NCI-H446 (cell line): ENCODE results near the gene TRERF1.

Source experiments
- DNase-seq, 2 experiments: peaks; one replicate each; lab custom pipeline; 2025; lab: John Stamatoyannopoulos, UW

The TRERF1 gene

DNA sequence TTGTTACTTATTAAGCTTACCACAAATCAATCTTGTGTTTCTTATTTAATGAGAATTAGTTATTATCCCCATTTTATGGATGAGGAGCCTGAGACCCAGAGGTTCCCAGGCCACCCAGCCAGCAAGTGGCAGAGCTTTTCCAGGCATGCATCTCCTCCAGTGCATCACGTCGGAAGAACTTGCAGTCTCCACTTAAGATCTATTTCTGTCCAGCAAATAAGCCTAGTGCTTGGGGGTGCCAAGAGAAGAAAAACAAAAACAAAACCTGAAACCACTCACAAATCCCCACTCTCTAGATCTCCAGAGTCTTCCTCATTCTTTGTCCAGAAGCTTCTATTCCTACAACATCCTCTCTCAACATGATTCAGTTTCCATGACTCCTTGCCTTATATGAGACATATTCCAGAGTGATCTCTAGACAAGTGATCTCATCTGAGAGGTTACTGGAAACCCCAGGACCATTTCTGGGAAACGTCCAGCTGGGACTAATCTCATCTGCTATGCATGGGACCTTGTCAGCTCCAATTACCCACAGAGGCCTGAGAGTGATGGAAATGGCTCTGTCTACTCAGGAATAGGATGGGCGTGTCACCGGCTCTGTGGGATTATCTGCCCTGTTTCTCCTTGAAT, 261.1 kb downstream of the TRERF1 start:
- no peak for DNase-seq

DNA sequence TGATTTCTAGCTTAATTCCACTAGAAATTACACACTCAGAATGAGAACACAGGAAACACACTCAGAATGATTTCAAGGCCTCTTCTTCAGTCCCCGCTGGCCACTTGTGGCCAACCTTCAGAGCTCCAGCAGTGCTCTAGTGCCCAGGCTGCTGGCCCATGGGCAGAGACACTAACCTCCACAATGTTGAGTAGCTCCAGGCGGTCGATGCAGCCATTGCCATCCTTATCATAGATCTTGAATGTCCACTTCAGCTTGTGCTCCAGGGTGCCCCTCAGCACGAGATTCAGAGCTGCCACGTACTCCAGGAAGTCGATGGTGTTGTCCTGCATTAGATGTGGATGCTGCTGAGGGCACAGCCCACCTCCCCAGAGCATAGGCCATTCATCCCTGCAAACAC, 263.3 kb downstream of the TRERF1 start:
- DNase-seq: no peak

DNA sequence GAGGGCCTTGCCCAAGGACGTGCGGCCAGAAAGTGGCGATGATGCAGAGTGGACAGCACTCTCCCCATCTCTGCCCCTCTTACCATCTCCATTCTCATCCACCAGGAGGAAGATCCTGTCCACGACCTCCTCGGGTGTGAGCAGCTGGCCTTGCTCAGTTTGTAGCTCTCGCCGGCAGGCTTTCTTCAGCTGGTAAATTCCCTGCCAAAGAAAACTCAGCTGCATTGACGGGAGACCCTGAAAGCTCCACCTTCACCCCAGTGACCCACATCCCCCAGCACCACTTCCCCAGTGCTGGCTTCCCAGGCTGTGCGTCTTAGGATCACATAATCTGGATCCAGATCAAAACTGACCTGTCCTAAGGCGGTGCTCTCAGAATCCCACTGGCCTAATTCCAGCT, 266.1 kb downstream of the TRERF1 start:
- no peak for DNase-seq

DNA sequence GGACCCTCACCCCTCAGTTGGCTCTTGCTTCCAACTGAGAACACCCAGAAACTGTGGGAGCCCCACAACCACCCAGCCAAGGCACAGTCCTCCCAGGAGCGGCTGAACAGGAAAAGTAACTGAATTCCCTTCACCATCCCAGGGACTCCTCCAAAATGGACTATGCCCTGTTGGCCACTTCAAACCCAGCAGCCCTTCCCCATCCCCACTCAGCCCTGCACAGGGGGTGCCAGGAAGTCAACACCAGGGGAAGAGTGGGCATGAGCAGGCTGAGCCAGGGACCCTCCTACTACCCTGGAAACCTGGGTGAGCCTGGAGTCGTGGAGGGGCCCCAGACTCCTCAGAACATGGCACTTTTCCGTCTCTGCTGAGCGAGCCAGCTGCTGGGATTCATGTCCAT, 267.3 kb downstream of the TRERF1 start:
- no peak for DNase-seq

DNA sequence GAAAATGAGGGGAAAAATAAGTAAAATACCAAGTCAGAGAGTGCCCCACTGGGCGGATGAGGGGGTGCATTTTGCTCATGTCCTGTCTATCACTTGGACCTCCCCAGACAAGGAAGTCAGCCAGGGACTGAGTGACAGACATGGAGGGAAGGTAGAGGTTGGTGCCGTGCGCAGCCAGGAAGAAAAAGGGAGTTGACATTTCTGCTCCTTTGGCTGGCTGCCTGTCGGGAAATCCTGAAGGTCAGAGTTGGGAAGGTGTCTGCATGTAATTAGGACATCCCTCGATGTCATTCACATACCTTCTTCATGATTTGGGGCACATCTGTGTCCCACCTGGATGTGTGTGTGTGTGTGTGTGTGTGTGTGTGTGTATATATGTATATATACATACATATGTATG, 269.6 kb downstream of the TRERF1 start:
- no peak for DNase-seq

DNA sequence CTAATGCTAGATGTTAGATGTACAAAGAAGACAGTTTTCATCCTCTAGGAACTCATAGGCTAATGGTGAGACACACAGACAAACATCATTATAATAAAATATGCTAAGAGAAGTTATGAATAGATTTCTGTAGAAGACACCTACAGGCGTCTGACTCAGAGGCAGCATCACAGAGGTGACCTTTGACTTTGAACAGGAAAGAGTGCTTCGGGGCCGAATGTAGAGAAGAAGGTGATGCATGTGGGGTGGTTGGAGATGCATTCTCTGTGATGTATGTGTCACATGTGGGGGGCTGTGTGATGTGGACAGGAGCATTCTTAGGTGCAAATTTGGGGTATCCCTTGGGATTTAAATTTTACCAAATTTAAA, 271.8 kb downstream of the TRERF1 start:
- no peak for DNase-seq

DNA sequence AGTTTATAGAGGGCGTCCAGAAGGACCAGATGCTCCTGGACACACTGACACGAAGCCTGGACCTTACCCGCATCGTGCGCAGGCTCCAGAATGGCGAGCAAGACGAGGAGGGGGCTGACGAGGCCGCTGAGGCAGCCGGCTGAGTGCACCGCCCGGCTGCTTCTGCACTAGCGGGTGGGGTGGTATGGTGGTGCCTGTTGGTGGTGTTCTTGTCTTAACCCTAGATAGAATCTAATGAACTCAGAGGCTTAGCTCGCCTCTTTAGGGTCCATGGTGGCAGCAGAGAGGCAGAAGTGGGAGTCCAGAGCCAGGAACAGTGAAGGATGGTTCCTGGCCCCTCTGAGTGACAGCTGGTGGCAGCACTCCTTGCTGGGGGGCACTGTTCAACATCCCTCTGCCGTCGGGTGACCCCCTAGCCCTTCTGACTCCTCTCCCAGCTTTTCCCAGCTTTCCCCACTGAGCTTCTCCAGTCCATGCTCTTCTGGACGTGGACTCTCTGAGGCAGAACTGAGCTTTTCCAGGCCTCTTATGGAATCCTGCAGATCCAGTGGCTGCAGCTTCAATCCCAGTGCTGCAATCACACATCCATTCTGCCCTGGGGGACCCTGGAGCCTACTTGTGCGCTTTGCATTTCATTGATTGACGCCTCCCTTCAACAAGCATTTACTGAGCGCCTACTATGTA, 272.3 kb downstream of the TRERF1 start:
- no peak for DNase-seq

DNA sequence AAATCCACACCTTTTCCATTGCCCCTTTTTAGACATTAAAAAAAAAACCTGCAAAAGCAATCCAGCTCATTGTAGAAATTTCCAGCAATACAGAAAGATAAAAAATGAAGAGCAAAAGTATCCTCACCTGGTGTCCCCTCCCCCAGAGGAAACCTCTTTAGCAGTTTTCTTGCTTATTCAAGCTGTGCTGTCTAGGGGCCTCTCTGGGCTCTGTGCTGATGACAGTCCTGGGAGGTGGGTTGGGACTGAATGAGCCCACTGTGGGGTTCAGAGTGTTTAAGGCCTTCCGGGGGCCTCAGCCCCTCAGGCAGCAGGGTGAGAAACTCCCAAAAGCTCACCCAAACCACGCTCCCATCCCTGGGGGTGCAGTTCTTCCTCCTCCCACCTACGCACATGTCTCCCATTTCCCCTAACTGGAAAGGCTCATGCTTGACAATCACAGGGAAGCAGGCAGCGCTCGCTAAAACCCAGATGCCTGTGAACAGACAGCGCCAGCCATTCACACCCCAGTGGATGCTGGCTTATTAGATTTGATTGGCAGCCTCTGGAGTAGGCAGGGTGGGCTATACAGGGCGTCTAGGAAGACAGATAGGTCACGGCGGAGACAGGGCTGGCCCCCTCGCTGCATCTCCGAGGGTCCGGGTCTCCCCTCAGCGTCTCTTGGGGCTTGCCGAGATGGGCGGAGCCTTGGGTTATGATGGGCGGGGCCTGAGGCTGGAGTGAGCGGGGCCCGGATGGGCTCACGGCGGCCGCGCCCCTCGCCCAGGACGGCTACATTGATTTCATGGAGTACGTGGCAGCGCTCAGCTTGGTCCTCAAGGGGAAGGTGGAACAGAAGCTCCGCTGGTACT, 274.0 kb downstream of the TRERF1 start:
- no peak for DNase-seq

DNA sequence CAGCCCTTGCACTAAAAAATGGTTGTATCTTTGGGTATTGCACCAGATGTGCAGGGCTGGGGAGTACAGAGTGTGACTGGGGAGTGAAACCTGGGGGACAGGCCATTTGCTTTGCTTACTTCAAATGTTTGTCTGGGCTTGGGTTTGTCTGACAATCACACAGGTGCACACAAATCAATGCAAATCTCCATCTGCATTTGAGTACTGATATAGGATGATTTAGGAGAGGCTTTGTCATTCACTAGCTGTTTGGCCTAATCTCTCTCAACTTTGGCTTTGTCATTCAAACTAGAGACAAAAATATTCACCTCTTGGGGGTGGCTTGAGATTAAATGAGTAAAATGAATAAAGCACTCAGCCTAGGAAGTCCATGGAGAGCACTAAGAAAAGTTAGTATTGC, 274.7 kb downstream of the TRERF1 start:
- no peak for DNase-seq

DNA sequence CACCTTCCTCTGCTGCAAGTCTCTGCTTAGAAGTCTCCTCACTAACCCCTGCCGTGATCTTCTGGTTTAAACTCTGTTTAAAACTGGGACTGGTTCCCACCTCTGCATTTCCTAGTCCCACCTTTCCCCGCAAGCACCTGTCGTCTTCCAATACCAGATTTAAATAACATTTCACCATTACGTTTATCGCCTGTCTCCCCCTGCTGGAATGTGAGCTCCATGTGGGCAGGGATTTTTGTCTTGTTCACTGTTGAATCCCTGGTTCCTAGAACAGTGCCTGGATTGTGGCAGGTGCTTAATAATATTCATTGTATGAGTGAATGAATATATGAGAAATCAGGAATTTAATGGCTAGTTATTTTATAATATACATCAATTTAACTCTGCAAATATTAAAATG, 275.9 kb downstream of the TRERF1 start:
- no peak for DNase-seq
